Ovary (tissue), 9 donors: Measurements from ENCODE around the gene HPSE2. TPM values are rescaled to one million over a fixed set of nuclear protein-coding genes. Genes with fewer than 3 reads are reported as not detected.
"Not testable (repeated sequence)": the region's sequence is repeated elsewhere in the genome, so short reads cannot be mapped to it uniquely, and the experiment has no call there.

Experiments
- DNase-seq, 5 donors: peaks; one replicate each; pipeline ENCODE4 v3.0.0-alpha.2; 2019 to 2020
- H3K27ac ChIP-seq, 2 donors: fragments of 200-600 bp; one replicate each; pipeline versions ENCODE4 v1.5.1 to v1.8.0; 2019 to 2022
- H3K27me3 ChIP-seq: fragments of 200-600 bp; one replicate; pipeline ENCODE4 v1.8.0; 2022
- H3K36me3 ChIP-seq: fragments of 200-600 bp; sonication (generic); one replicate; pipeline ENCODE4 v1.5.1; 2019
- H3K4me1 ChIP-seq: one replicate; pipeline ENCODE4 v1.8.1; 2013; ENCODE audit warnings: mild to moderate bottlenecking, moderate library complexity; ENCODE audit not compliant: insufficient read depth
- H3K4me3 ChIP-seq: fragments of 200-600 bp; sonication (generic); one replicate; pipeline ENCODE4 v1.5.1; 2017
- H3K9me3 ChIP-seq, 2 donors: fragments of 200-600 bp in 1 of 2; sonication (generic) in 1 of 2; one replicate each; pipeline versions ENCODE4 v1.5.1 to v1.8.1; 2013 to 2019; ENCODE audit warnings: mild to moderate bottlenecking in 1 of 2, moderate library complexity in 1 of 2
- EP300 ChIP-seq: sonication (generic); formaldehyde crosslinking; IDR thresholded peaks from one replicate; pipeline ENCODE4 v1.6.1; 2017; ENCODE audit warnings: antibody characterized with exemption
- POLR2A ChIP-seq: fragments of 450-650 bp; IDR thresholded peaks from one replicate; pipeline ENCODE4 v1.6.1; 2017; ENCODE audit warnings: antibody characterized with exemption, mild to moderate bottlenecking, moderate library complexity
- WGBS, 3 donors: extraction: QIAGEN DNeasy Blood & Tissue Kit in 1 of 3; methylation state at CpG; one replicate each; pipeline versions ENCODE4 v1.1.5 to v1.1.7; 2013 to 2017; 5-methylcytosine and 5-hydroxymethylcytosine counted together
- intact Hi-C, 4 donors: fragments of 100-400 bp; cut with DNase I; formaldehyde crosslinking; loops; one replicate each; pipeline versions ENCODE4 v1.11.0 to v1.15.1; 2022 to 2023
- polyA plus RNA-seq, 2 donors: library from polyadenylated mRNA; stranded (reverse); fragments of 200-250 nt in 1 of 2; fragments of 350-450 nt in 1 of 2; fragmentation: Illumina TruSeq in 1 of 2; extraction: RNeasy Lipid Tissue Mini Kit (QIAGEN cat#74804) in 1 of 2; gene quantifications; one replicate each; pipeline ENCODE4 v1.2.3, GENCODE V29; 2013 to 2014
- total RNA-seq, 7 donors: library from RNA; depleted of rRNA in 2 of 7; stranded (reverse); fragments of >200 nt in 2 of 7; fragmentation: NEBNext Ultra II Directional in 3 of 7; extraction: Animal tissue kit (Norgen Biotek cat#: 25700) in 3 of 7; gene quantifications; one replicate each; pipeline versions ENCODE4 v1.1.0 to v1.2.4, GENCODE V29; 2016 to 2023
- TF ChIP-seq, protein P1 (sequence below), 3 donors: fragments of 450-650 bp in 2 of 3; fragments of 200-600 bp in 1 of 3; IDR thresholded peaks; one replicate each; pipeline versions ENCODE4 v1.5.1 to v1.8.0; 2016 to 2022; ENCODE audit warnings: antibody characterized with exemption in 3 of 3, mild to moderate bottlenecking in 1 of 3
- donor health status: DM: no; HTN: no; CAD: no; lungs with moderate emphysema.
- donor health status: DM: no; HTN: no; CAD: no.
- donor health status: Bipolar disorder and iron deficiency.
- donor health status: DM: yes; HTN: yes; CAD: no.
- donor health status: DM: no; HTN: no; CAD: no.
- donor health status: DM: yes; HTN: yes; CAD: no.

Gene HPSE2
- total and polyA plus RNA-seq, 9 donors: 0.07 to 1.2 (median 0.12) TPM; not detected in 4

DNA sequence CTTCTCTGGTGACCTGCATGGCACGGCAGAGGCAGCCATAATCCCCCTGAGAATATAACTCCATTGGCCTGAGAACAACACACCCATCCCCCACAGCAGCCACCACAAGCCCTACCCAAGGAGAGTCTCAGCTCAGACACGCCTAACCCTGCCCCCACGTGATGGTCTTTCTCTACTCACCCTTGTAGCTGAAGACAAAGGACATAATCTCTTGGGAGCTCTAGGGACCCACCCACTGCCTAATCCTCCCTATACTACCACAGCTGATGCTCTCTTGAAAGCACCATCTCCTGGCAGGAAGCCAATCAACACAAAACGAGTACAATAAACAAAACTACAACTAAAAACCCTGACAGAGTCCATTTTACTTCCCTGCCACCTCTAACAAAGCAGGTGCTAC is 30.7 kb upstream of the HPSE2 start:
- TF ChIP-seq, protein P1, sequence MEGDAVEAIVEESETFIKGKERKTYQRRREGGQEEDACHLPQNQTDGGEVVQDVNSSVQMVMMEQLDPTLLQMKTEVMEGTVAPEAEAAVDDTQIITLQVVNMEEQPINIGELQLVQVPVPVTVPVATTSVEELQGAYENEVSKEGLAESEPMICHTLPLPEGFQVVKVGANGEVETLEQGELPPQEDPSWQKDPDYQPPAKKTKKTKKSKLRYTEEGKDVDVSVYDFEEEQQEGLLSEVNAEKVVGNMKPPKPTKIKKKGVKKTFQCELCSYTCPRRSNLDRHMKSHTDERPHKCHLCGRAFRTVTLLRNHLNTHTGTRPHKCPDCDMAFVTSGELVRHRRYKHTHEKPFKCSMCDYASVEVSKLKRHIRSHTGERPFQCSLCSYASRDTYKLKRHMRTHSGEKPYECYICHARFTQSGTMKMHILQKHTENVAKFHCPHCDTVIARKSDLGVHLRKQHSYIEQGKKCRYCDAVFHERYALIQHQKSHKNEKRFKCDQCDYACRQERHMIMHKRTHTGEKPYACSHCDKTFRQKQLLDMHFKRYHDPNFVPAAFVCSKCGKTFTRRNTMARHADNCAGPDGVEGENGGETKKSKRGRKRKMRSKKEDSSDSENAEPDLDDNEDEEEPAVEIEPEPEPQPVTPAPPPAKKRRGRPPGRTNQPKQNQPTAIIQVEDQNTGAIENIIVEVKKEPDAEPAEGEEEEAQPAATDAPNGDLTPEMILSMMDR (IDR thresholded peaks at IDR 0.05): no peak
- H3K27me3 ChIP-seq: no peaks in the 10 kb centered on the region
- no peak overlapping the region for H3K4me3 ChIP-seq
- WGBS, 3 donors: 40 to 52% (median 44%) methylated on average over 4 of the region's 4 CpGs
- no peak overlapping the region for H3K27ac ChIP-seq
- H3K36me3 ChIP-seq: no peaks in the 10 kb centered on the region
- DNase-seq: no peak
- no peaks in the 10 kb centered on the region for H3K4me1 ChIP-seq
- no peaks in the 10 kb centered on the region for H3K9me3 ChIP-seq
- intact Hi-C loops: no loop called here

DNA sequence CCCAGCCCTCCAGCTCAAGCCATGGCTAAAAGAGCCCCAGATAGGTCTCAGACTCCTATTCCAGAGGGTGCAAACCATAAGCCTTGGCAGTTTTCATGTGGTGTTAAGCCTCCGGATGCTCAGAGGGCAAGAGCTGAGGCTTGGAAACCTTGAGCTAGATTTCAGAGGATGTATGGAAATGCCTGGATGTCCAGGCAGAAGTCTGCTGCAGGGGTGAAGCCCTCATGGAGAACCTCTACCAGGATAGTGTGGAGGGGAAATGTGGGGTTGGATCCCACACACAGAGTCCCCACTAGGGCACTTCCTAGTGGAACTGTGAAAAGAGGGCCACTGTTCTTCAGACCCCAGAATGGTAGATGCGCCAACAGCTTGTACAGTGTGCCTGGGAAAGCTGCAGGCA is 13.2 kb upstream of the HPSE2 start:
- H3K4me1 ChIP-seq: no peaks in the 10 kb centered on the region
- H3K9me3 ChIP-seq: no peaks in the 10 kb centered on the region
- TF ChIP-seq, protein P1 (IDR thresholded peaks at IDR 0.05): no peak
- TF ChIP-seq POLR2A (no peak), EP300 (no peak)
- intact Hi-C loops: loop anchor here in 3 of 4 donors (5.0 to 10.0 kb wide), 2 partner anchors 782 to 784 kb away; no protein-coding TSS in a partner anchor
- H3K27me3 ChIP-seq: no peaks in the 10 kb centered on the region
- no peak for DNase-seq
- 38 to 49% (median 45%) methylated on average over 2 of the region's 2 CpGs for WGBS, 3 donors
- no peak overlapping the region for H3K4me3 ChIP-seq
- no peak overlapping the region for H3K27ac ChIP-seq
- no peaks in the 10 kb centered on the region for H3K36me3 ChIP-seq

DNA sequence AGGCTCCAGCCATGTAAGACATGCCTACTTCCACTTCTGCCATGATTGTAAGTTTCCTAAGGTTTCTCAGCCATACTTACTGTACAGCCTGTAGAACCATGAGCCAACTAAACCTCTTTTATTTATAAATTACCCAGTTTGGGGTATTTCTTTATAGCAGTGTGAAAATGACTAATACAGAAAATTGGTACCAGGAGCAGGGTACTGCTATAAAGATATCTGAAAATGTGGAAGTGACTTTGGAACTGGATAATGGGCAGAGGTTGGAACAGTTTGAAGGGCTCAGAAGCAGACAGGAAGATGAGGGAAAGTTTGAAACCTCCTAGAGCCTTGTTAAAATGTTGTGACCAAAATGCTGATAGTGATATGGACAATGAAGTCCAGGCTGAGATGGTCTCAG is 12.2 kb upstream of the HPSE2 start:
- H3K4me3 ChIP-seq, H3K4me1 ChIP-seq, H3K27ac ChIP-seq, DNase-seq, H3K27me3 ChIP-seq, H3K36me3 ChIP-seq, H3K9me3 ChIP-seq: not testable (repeated sequence)
- intact Hi-C loops: loop anchor here in 3 of 4 donors (5.0 to 10.0 kb wide), 2 partner anchors 781 to 783 kb away; no protein-coding TSS in a partner anchor

DNA sequence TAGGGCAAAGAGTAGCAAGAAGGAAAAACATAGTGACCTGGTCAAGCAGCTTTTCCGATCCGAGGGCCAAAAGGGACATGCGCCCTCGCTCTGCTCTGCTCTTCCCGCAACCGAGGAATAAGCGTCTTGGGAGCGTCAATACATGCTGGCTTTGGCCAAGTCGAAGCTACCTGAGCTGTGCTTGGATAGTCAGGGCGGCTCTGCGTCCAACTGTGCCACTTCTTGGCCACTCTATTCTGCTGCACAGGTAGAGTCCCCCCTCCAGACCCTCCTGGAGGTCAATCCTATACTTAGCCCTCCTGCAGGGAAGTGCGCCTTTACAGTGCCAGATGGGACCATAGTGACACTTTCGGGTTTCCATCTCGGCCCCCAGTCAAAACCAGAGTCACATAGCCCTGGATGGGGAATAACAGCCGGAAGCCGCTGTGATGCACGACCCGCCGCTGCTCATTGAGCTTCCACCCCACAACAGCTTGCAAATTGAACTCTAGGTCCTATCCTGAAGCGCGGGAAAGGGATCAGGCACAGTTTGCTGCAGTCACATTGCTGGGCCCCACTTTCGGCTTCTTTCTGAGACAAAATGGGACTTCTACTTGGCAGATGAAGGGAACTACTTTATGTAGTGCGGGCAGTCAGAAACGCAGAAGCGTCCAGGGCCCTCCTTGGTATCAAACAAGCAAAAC is 1.1 kb upstream of the HPSE2 start:
- Histone ChIP-seq H3K4me1 (peaks cover 6% of the 10 kb centered on the region), H3K36me3 (no peaks in the 10 kb centered on the region), H3K27me3 (no peaks in the 10 kb centered on the region), H3K9me3 (no peaks in the 10 kb centered on the region), H3K4me3 (no peak overlapping the region), H3K27ac (no peak overlapping the region)
- intact Hi-C loops: loop anchor here in 1 of 4 donors (5.0 kb wide), 1 partner anchor 769 kb away; no protein-coding TSS in a partner anchor
- 35 to 50% (median 49%) methylated on average over 25 of the region's 25 CpGs for WGBS, 3 donors
- no peak for DNase-seq
- TF ChIP-seq POLR2A: no peak
- TF ChIP-seq, protein P1 (IDR thresholded peaks at IDR 0.05): no peak
- no peak for TF ChIP-seq EP300
